ENCODE data around the gene DCPS.
"Not testable (repeated sequence)": the region's sequence is repeated elsewhere in the genome, so short reads cannot be mapped to it uniquely, and the experiment has no call there.

The DCPS gene

GRCh38 chr11:126380909-126381308, 77.0 kb downstream of the DCPS start:
- H2AK5ac ChIP-seq (ENCODE audit: low read length) = no peak overlapping the region
- H4K8ac ChIP-seq (ENCODE audit: low read depth, low read length) = no peak overlapping the region
- H3K36me3 ChIP-seq (ENCODE audit: control insufficient read depth, insufficient read depth, low read length) = no peaks in the 10 kb centered on the region
- H2BK120ac ChIP-seq (ENCODE audit: low read depth, low read length) = no peak overlapping the region
- no peak overlapping the region for H4K5ac ChIP-seq (ENCODE audit: low read length)
- H3K27ac ChIP-seq (ENCODE audit: low read depth, low read length) = no peak overlapping the region
- H3K4me1 ChIP-seq (ENCODE audit: control insufficient read depth, low read depth, low read length) = no peaks in the 10 kb centered on the region
- no peak overlapping the region for H3K4me2 ChIP-seq (ENCODE audit: low read length)
- no peak overlapping the region for H3K18ac ChIP-seq (ENCODE audit: low read length)
- no CpG with 5 or more reads among the region's 4 CpGs for WGBS (ENCODE audit: extremely low coverage, insufficient coverage, low lambda C conversion rate)
- H3K79me1 ChIP-seq (ENCODE audit: low read length) = peaks cover 6% of the 10 kb centered on the region
- no peak overlapping the region for H3K9ac ChIP-seq (ENCODE audit: low read length)
- H3K4me3 ChIP-seq (ENCODE audit: low read length) = no peak overlapping the region
- no peak overlapping the region for H3K56ac ChIP-seq (ENCODE audit: low read length)
- no peak for DNase-seq
- no peak overlapping the region for H3K4ac ChIP-seq (ENCODE audit: low read depth, low read length)
- no peak overlapping the region for H2BK5ac ChIP-seq (ENCODE audit: low read length)
- no peaks in the 10 kb centered on the region for H3K79me2 ChIP-seq (ENCODE audit: control insufficient read depth, insufficient read depth, low read length)
- no peak overlapping the region for H2BK15ac ChIP-seq (replicated peaks; ENCODE audit: low read depth)
- no peak overlapping the region for H3K23ac ChIP-seq (ENCODE audit: low read length)
- H3K27me3 ChIP-seq (ENCODE audit: insufficient read depth, low read length, poor library complexity) = no peaks in the 10 kb centered on the region

- not testable (repeated sequence) for H3K4me2 ChIP-seq (ENCODE audit: low read length); H3K79me1 ChIP-seq (ENCODE audit: low read length); DNase-seq; H3K4me3 ChIP-seq (ENCODE audit: low read length); H4K5ac ChIP-seq (ENCODE audit: low read length); H2BK15ac ChIP-seq (replicated peaks; ENCODE audit: low read depth); H3K79me2 ChIP-seq (ENCODE audit: control insufficient read depth, insufficient read depth, low read length); H2BK5ac ChIP-seq (ENCODE audit: low read length); H3K4ac ChIP-seq (ENCODE audit: low read depth, low read length); H4K8ac ChIP-seq (ENCODE audit: low read depth, low read length); H2BK120ac ChIP-seq (ENCODE audit: low read depth, low read length); H3K27me3 ChIP-seq (ENCODE audit: insufficient read depth, low read length, poor library complexity); H3K4me1 ChIP-seq (ENCODE audit: control insufficient read depth, low read depth, low read length); H3K27ac ChIP-seq (ENCODE audit: low read depth, low read length); H3K56ac ChIP-seq (ENCODE audit: low read length); H3K23ac ChIP-seq (ENCODE audit: low read length); H3K18ac ChIP-seq (ENCODE audit: low read length); H3K36me3 ChIP-seq (ENCODE audit: control insufficient read depth, insufficient read depth, low read length); H3K9ac ChIP-seq (ENCODE audit: low read length); H2AK5ac ChIP-seq (ENCODE audit: low read length)
- no CpG with 5 or more reads among the region's 10 CpGs for WGBS (ENCODE audit: extremely low coverage, insufficient coverage, low lambda C conversion rate)
These were observed 78.1 kb downstream of the DCPS start for GRCh38 chr11:126381960-126382359.

- H3K4me3 ChIP-seq (ENCODE audit: low read length); H3K36me3 ChIP-seq (ENCODE audit: control insufficient read depth, insufficient read depth, low read length); H2BK15ac ChIP-seq (replicated peaks; ENCODE audit: low read depth); H2AK5ac ChIP-seq (ENCODE audit: low read length); H4K5ac ChIP-seq (ENCODE audit: low read length); H3K27ac ChIP-seq (ENCODE audit: low read depth, low read length); H2BK120ac ChIP-seq (ENCODE audit: low read depth, low read length); H3K27me3 ChIP-seq (ENCODE audit: insufficient read depth, low read length, poor library complexity); H3K4ac ChIP-seq (ENCODE audit: low read depth, low read length); H2BK5ac ChIP-seq (ENCODE audit: low read length); H3K9ac ChIP-seq (ENCODE audit: low read length); DNase-seq; H4K8ac ChIP-seq (ENCODE audit: low read depth, low read length); H3K79me1 ChIP-seq (ENCODE audit: low read length); H3K4me1 ChIP-seq (ENCODE audit: control insufficient read depth, low read depth, low read length); H3K23ac ChIP-seq (ENCODE audit: low read length); H3K4me2 ChIP-seq (ENCODE audit: low read length); H3K79me2 ChIP-seq (ENCODE audit: control insufficient read depth, insufficient read depth, low read length); H3K56ac ChIP-seq (ENCODE audit: low read length); H3K18ac ChIP-seq (ENCODE audit: low read length): not testable (repeated sequence)
- no CpG with 5 or more reads among the region's 4 CpGs for WGBS (ENCODE audit: extremely low coverage, insufficient coverage, low lambda C conversion rate)
These were observed 78.8 kb downstream of the DCPS start for GRCh38 chr11:126382641-126383040.

- Histone ChIP-seq H4K8ac (ENCODE audit: low read depth, low read length) (no peak overlapping the region), H2AK5ac (ENCODE audit: low read length) (no peak overlapping the region), H3K27ac (ENCODE audit: low read depth, low read length) (no peak overlapping the region), H3K4me1 (ENCODE audit: control insufficient read depth, low read depth, low read length) (no peaks in the 10 kb centered on the region), H3K56ac (ENCODE audit: low read length) (no peak overlapping the region), H3K79me2 (ENCODE audit: control insufficient read depth, insufficient read depth, low read length) (no peaks in the 10 kb centered on the region), H4K5ac (ENCODE audit: low read length) (no peak overlapping the region), H3K4me3 (ENCODE audit: low read length) (no peak overlapping the region), H3K23ac (ENCODE audit: low read length) (no peak overlapping the region), H2BK15ac (replicated peaks; ENCODE audit: low read depth) (no peak overlapping the region), H2BK5ac (ENCODE audit: low read length) (no peak overlapping the region), H3K36me3 (ENCODE audit: control insufficient read depth, insufficient read depth, low read length) (no peaks in the 10 kb centered on the region), H3K18ac (ENCODE audit: low read length) (no peak overlapping the region), H3K9ac (ENCODE audit: low read length) (no peak overlapping the region), H2BK120ac (ENCODE audit: low read depth, low read length) (no peak overlapping the region), H3K79me1 (ENCODE audit: low read length) (peaks cover 6% of the 10 kb centered on the region), H3K27me3 (ENCODE audit: insufficient read depth, low read length, poor library complexity) (no peaks in the 10 kb centered on the region), H3K4me2 (ENCODE audit: low read length) (no peak overlapping the region), H3K4ac (ENCODE audit: low read depth, low read length) (no peak overlapping the region)
- no CpG with 5 or more reads among the region's 20 CpGs for WGBS (ENCODE audit: extremely low coverage, insufficient coverage, low lambda C conversion rate)
- no peak for DNase-seq
These were observed 79.8 kb downstream of the DCPS start for GRCh38 chr11:126383339-126384335.

GRCh38 chr11:126384449-126385070, 80.7 kb downstream of the DCPS start:
- Histone ChIP-seq H3K9ac (ENCODE audit: low read length) (no peak overlapping the region), H3K4me3 (ENCODE audit: low read length) (no peak overlapping the region), H3K56ac (ENCODE audit: low read length) (no peak overlapping the region), H2BK120ac (ENCODE audit: low read depth, low read length) (no peak overlapping the region), H3K27me3 (ENCODE audit: insufficient read depth, low read length, poor library complexity) (no peaks in the 10 kb centered on the region), H3K4me2 (ENCODE audit: low read length) (no peak overlapping the region), H3K79me2 (ENCODE audit: control insufficient read depth, insufficient read depth, low read length) (no peaks in the 10 kb centered on the region), H4K5ac (ENCODE audit: low read length) (no peak overlapping the region), H2AK5ac (ENCODE audit: low read length) (no peak overlapping the region), H3K79me1 (ENCODE audit: low read length) (peaks cover 6% of the 10 kb centered on the region), H2BK5ac (ENCODE audit: low read length) (no peak overlapping the region), H3K18ac (ENCODE audit: low read length) (no peak overlapping the region), H3K4me1 (ENCODE audit: control insufficient read depth, low read depth, low read length) (no peaks in the 10 kb centered on the region), H3K4ac (ENCODE audit: low read depth, low read length) (no peak overlapping the region), H3K23ac (ENCODE audit: low read length) (no peak overlapping the region), H2BK15ac (replicated peaks; ENCODE audit: low read depth) (no peak overlapping the region), H4K8ac (ENCODE audit: low read depth, low read length) (no peak overlapping the region), H3K27ac (ENCODE audit: low read depth, low read length) (no peak overlapping the region), H3K36me3 (ENCODE audit: control insufficient read depth, insufficient read depth, low read length) (no peaks in the 10 kb centered on the region)
- no CpG with 5 or more reads among the region's 9 CpGs for WGBS (ENCODE audit: extremely low coverage, insufficient coverage, low lambda C conversion rate)
- no peak for DNase-seq

All from mesendoderm (in vitro differentiated cells).